ENCODE measurements around the gene MYCN. TPM values are rescaled to one million over a fixed set of nuclear protein-coding genes. Genes with fewer than 3 reads are reported as not detected.
"Not testable (repeated sequence)": the region's sequence is repeated elsewhere in the genome, so short reads cannot be mapped to it uniquely, and the experiment has no call there.

The MYCN gene
- total RNA-seq, 4 donors from 2014 or later: 0.57 to 3.8 (median 1.6) TPM

- H3K27me3 ChIP-seq: peaks cover 6% of the 10 kb centered on the region
- 89% methylated on average over 2 of the region's 2 CpGs for WGBS
- DNase-seq (ENCODE audit: low spot score in 2 of 2): no peak
- H3K9me3 ChIP-seq: no peaks in the 10 kb centered on the region
- H3K4me1 ChIP-seq: peaks cover 13% of the 10 kb centered on the region
- H3K27ac ChIP-seq: no peak overlapping the region
- no peak for TF ChIP-seq CTCF (IDR thresholded peaks at IDR 0.05)
- no peak for TF ChIP-seq EP300 (IDR thresholded peaks at IDR 0.05)
- TF ChIP-seq POLR2A (IDR thresholded peaks at IDR 0.05): no peak
- TF ChIP-seq POLR2AphosphoS5 (IDR thresholded peaks at IDR 0.05): no peak
- H3K36me3 ChIP-seq: peaks cover 3% of the 10 kb centered on the region
- no peak overlapping the region for H3K4me3 ChIP-seq
These were observed 7.1 kb downstream of the MYCN start for GRCh38 chr2:15947431-15947830.

- H3K27me3 ChIP-seq: no peaks in the 10 kb centered on the region
- no peak for TF ChIP-seq EP300 (IDR thresholded peaks at IDR 0.05)
- TF ChIP-seq POLR2AphosphoS5 (IDR thresholded peaks at IDR 0.05): no peak
- TF ChIP-seq CTCF (IDR thresholded peaks at IDR 0.05): no peak
- TF ChIP-seq POLR2A (IDR thresholded peaks at IDR 0.05): no peak
- H3K4me1 ChIP-seq: peaks cover 4% of the 10 kb centered on the region
- 96% methylated on average over 3 of the region's 3 CpGs for WGBS
- H3K36me3 ChIP-seq: peaks cover 3% of the 10 kb centered on the region
- H3K4me3 ChIP-seq: no peak overlapping the region
- no peaks in the 10 kb centered on the region for H3K9me3 ChIP-seq
- no peak for DNase-seq (ENCODE audit: low spot score in 2 of 2)
- no peak overlapping the region for H3K27ac ChIP-seq
These were observed 8.3 kb downstream of the MYCN start for GRCh38 chr2:15948704-15948957.

- H3K27ac ChIP-seq: no peak overlapping the region
- no peaks in the 10 kb centered on the region for H3K27me3 ChIP-seq
- 88% methylated on average over 6 of the region's 6 CpGs for WGBS
- TF ChIP-seq POLR2AphosphoS5 (IDR thresholded peaks at IDR 0.05) (no peak), EP300 (IDR thresholded peaks at IDR 0.05) (no peak), CTCF (IDR thresholded peaks at IDR 0.05) (no peak), POLR2A (IDR thresholded peaks at IDR 0.05) (no peak)
- H3K9me3 ChIP-seq: no peaks in the 10 kb centered on the region
- no peak overlapping the region for H3K4me3 ChIP-seq
- no peak for DNase-seq (ENCODE audit: low spot score in 2 of 2)
- no peaks in the 10 kb centered on the region for H3K4me1 ChIP-seq
- H3K36me3 ChIP-seq: peaks cover 3% of the 10 kb centered on the region
These were observed 8.8 kb downstream of the MYCN start for GRCh38 chr2:15949126-15949525.

- Histone ChIP-seq H3K27ac (no peak overlapping the region), H3K4me1 (no peaks in the 10 kb centered on the region), H3K9me3 (no peaks in the 10 kb centered on the region), H3K27me3 (no peaks in the 10 kb centered on the region), H3K36me3 (peaks cover 3% of the 10 kb centered on the region), H3K4me3 (no peak overlapping the region)
- WGBS: 93% methylated on average over 5 of the region's 5 CpGs
- TF ChIP-seq EP300 (IDR thresholded peaks at IDR 0.05) (no peak), CTCF (IDR thresholded peaks at IDR 0.05) (no peak), POLR2A (IDR thresholded peaks at IDR 0.05) (no peak), POLR2AphosphoS5 (IDR thresholded peaks at IDR 0.05) (no peak)
- DNase-seq (ENCODE audit: low spot score in 2 of 2): no peak
These were observed 9.2 kb downstream of the MYCN start for GRCh38 chr2:15949551-15949950.

- Histone ChIP-seq H3K4me3 (no peak overlapping the region), H3K4me1 (no peaks in the 10 kb centered on the region), H3K9me3 (no peaks in the 10 kb centered on the region), H3K36me3 (peaks cover 3% of the 10 kb centered on the region), H3K27me3 (no peaks in the 10 kb centered on the region), H3K27ac (no peak overlapping the region)
- WGBS: 85% methylated on average over 5 of the region's 5 CpGs
- TF ChIP-seq POLR2A (IDR thresholded peaks at IDR 0.05) (no peak), EP300 (IDR thresholded peaks at IDR 0.05) (no peak), CTCF (IDR thresholded peaks at IDR 0.05) (no peak), POLR2AphosphoS5 (IDR thresholded peaks at IDR 0.05) (no peak)
- no peak for DNase-seq (ENCODE audit: low spot score in 2 of 2)
These were observed 10.0 kb downstream of the MYCN start for GRCh38 chr2:15950088-15950952.

- 97% methylated on average over 11 of the region's 11 CpGs for WGBS
- not testable (repeated sequence) for H3K27me3 ChIP-seq; H3K4me3 ChIP-seq; H3K4me1 ChIP-seq; H3K27ac ChIP-seq; H3K36me3 ChIP-seq; DNase-seq (ENCODE audit: low spot score in 2 of 2); H3K9me3 ChIP-seq
These were observed 11.6 kb downstream of the MYCN start for GRCh38 chr2:15951936-15952335.
